Stimulated activated CD8-positive, alpha-beta memory T cell treated with anti-CD3 and anti-CD28 coated beads, Interleukin-4, amount 100 ng/mL, for 24 hours (primary cell): Measurements from ENCODE around the gene RPF1.
"Not testable (repeated sequence)": the region's sequence is repeated elsewhere in the genome, so short reads cannot be mapped to it uniquely, and the experiment has no call there.

Experiments used
- DNase-seq: peaks from one replicate; pipeline ENCODE4 v3.0.0-alpha.2; 2020; ENCODE audit warnings: low read depth

The RPF1 gene

DNA sequence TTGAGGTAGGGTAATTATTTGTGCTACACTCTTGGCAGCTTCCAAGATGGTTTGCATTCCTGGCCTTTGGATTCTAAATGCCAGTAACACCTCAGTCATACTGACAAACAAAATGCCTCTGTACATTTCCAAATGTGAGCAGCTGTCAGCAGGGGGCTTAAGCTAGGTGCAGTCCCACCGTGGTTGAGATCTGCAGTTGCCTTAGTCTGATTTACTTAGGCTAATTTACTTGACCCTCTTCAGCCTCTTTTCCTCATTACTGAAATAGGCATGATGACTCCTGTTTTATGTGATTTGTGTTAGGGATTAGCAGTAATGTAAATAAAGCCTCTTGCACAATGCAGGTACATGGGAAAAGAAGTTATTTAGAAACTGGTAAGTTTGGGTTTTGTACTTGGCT lies 13.7 kb downstream of the RPF1 start:
- DNase-seq = no peak

DNA sequence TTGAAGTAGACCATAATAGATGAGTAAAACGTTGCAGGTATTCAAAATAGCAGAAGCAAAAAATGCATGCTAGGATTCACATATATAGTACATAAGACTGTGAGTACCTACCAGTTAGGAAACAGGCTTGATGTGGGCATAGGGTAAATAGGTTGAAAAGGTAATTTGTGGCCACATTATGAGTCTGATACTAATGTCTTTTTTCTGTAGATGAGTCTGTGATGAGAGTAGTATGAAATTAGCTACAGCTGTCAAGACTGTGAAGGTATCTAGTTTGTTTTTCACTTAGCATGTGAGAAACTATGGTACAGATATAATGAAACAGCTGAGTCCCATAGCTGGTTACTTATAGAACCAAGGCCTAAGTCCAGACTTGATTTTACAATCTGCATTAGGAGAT lies 14.7 kb downstream of the RPF1 start:
- no peak for DNase-seq

- no peak for DNase-seq
Measured at GRCh38 chr1:84496498-84496897, 17.4 kb downstream of the RPF1 start.

DNA sequence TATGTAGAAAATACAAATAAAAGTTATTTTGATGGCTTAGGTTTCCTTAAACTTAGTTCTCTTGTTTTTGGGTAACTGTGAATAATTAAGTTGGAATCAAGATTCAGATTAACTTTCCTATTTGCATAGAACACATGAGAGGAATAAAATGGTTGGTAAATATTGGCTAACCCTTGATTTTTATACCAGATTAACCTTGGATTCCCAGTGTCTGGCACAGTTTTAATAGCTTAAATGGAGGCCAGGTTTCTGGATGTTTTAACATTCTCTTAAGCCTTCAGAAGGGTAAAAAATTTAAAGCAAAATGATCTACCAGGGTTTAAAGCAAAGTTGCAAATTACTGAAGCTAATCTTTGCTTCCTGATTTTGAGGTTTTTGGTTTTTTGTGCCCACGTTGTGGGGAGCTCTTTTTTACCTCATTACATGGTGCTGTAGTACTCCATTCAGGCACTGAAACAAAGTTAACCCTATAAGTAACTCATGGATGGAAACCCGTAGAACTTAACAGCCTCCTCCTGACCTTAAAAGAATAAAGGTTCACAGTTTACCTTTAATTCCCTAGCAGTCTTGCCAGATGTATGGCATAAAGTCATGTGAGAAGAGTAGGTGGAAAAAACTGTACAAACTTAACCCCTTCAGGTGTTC lies 18.7 kb downstream of the RPF1 start:
- no peak for DNase-seq

- DNase-seq = no peak
Measured at GRCh38 chr1:84502927-84503326, 23.9 kb downstream of the RPF1 start.

- no peak for DNase-seq
Measured at GRCh38 chr1:84504580-84505492, 25.8 kb downstream of the RPF1 start.

DNA sequence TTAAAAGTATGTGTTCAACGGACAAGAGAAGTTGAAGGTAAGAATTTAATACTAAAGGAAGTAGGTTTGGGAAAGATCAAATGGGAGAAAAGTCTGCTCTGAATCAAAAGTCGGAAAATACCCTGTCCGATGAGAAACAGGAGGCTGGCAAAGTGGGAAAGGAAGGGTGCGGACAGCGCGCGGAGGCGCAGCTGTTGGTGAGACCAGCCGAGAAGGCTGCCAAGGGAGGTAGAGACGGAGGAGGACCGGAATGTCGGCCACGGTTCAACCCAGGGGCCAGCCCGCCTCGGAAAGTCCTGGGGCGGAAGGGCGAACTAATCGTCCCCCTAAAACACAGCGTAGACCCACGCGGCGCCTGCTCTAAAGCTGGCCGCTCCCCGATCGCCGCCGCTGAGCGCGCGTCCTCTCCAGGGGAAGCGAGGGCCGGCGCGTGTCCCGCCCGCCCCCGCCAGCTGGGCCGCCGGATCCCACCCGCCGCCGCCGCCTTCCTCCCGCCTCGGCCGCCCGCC lies 26.5 kb downstream of the RPF1 start:
- DNase-seq = no peak

GRCh38 chr1:84506002-84506728 lies 27.1 kb downstream of the RPF1 start, which contains the start of the genes GNG5 and SPATA1:
TSS of gene GNG5 (minus strand) at chr1:84506581. CDS start at chr1:84506091, 490 bp downstream.
TSS of gene SPATA1 (plus strand) at chr1:84506386. CDS start at chr1:84516360, 9,974 bp downstream.
- DNase-seq = peak; percentile 98

DNA sequence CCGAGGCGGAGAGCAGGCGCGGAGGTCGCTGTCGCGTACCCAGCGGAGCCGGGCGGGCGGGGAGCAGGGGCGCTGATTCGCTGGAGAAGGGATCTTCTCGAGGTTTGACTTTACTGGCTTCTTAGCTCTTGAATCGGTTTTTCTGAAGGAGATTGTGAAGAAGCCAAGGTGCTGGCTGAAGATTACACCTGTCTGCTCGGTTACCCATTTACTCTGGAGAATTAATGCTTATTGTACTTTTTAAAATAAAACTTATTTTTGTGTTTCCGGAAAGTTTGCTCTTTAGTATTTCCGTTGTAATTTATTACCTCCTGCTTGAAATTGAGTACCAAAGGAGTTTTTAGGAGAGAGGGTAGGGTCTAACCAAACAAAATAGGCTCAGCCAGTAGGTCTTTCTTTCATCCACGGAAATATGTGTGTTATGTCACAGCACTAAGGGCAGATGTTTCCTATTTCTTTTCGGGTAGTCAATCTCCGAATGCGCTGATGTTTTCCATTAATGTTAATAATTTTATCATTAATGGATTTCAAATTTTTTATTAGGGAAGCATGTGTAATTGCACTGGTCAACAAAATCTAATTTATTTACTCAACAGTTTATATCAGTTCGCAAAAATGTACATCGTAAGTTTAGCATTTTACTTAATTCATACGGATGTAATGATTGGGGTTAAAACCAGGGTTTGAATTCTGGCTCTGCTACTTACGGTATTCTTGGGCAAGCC lies 27.8 kb downstream of the RPF1 start:
- DNase-seq = no peak

- not testable (repeated sequence) for DNase-seq
Measured at GRCh38 chr1:84507887-84508286, 28.8 kb downstream of the RPF1 start.

- DNase-seq = no peak
Measured at GRCh38 chr1:84508510-84508909, 29.4 kb downstream of the RPF1 start.

GRCh38 chr1:84509029-84509428 lies 30.0 kb downstream of the RPF1 start:
- no peak for DNase-seq

DNA sequence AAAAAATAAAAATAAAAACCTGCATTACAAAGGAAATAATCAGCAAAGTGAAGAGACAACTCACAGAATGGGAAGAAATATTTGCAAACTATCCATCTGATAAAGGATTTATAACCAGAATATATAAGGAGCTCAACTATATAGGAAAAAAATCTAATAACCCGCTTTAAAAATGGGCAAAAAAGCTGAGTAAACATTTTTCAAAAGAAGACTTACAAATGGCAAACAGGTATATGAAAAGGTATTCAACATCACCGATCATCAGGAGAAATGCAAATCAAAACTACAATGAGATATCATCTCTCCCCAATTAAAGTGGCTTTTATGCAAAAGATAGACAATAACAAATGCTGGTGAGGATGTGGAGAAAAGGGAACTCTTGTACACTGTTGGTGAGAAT lies 31.1 kb downstream of the RPF1 start:
- no peak for DNase-seq

DNA sequence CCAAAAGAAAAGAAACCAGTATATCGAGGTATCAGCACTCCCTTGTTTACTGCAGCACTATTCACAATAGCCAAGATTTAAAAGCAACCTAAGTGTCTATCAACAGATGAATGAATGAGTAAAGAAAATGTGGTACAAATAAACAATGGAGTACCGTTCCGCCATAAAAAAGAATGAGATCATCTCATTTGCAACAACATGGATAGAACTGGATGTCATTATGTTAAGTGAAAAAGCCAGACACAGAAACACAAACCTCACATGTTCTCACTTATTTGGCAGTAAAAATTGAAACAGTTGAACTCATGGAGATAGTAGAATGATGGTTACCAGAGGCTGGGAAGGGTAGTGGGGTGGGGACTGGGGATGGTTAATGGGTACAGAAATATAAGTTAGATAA lies 31.6 kb downstream of the RPF1 start:
- no peak for DNase-seq

DNA sequence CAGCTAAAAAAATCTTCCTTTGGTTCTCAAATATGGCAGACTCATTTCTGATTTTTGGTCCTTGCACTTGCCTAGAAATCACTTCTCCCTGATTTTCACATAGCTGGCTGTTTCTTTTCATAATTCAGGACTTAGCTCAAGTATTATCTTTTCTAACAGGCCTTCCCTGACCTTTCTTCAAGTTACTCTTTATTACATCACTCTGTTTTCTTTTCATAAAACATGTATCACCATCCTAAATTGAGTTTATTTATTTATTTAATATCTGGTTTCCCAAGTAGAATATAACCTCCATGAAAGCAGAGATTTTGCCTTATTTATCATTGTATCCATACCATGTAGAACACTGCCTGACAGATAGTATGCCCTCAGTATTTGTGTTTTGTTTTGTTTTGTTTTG lies 45.5 kb downstream of the RPF1 start:
- no peak for DNase-seq

- no peak for DNase-seq
Measured at GRCh38 chr1:84525779-84526178, 46.7 kb downstream of the RPF1 start.

DNA sequence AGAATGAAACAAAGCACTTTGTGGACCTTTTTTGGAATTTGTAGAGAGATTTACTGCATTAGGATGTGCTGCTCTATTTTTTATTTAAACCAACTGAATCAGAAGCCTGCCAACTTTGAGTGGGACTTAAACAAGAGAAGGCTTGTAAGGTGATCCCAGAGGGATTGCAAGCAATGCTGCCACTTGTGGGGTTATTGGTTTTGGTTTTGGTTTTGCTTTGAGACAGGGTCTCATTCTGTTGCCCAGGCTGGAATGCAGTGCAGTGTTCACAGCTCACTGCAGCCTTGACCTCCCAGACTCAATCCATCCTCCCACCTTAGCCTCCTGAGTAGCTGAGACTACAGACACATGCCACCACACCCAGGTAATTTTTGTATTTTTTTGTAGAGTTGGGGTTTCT lies 59.5 kb downstream of the RPF1 start:
- no peak for DNase-seq

DNA sequence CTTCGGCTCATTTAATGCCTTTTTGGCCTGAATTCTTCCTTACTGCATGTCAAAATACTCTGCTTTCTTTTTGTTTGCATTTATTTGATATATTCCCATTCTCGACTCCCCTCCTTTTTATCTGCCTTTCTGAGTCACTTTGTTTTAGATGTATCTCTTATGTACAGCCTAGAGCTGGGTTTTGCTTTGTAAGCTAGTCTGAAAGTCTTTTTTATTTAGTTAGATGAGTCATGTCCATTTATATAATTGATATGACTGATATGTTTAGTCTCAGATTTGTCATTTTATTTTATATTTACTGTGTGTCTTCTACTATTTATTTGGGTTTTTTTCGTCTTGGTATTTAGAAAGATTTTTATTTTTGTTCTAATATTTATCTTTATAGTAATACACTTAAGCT lies 60.9 kb downstream of the RPF1 start:
- no peak for DNase-seq

GRCh38 chr1:84540759-84541158 lies 61.7 kb downstream of the RPF1 start:
- no peak for DNase-seq

- no peak for DNase-seq
Measured at GRCh38 chr1:84541679-84542078, 62.6 kb downstream of the RPF1 start.
